HG02852 (cell line): ENCODE measurements around the gene RNF141.

Source experiments
- ATAC-seq: cut with Tn5 transposase; IDR thresholded peaks from one replicate; pipeline ENCODE4 v1.9.1; 2021; ENCODE audit warnings: mild to moderate bottlenecking, moderate library complexity; ENCODE audit not compliant: unreplicated experiment

The RNF141 gene

GRCh38 chr11:10540915-10541560, at the start of gene RNF141:
Gene RNF141, minus strand, starts transcription at chr11:10541187. Its CDS starts 7,029 bp downstream, at chr11:10534158.
- peak; percentile 98 for ATAC-seq

- no peak for ATAC-seq
Observed at GRCh38 chr11:10590218-10590915, 49.4 kb upstream of the RNF141 start.

- no peak for ATAC-seq
Observed at GRCh38 chr11:10588904-10589303, 47.9 kb upstream of the RNF141 start.

- no peak for ATAC-seq
Observed at GRCh38 chr11:10587995-10588394, 47.0 kb upstream of the RNF141 start.

- ATAC-seq: no peak
Observed at GRCh38 chr11:10587388-10587787, 46.4 kb upstream of the RNF141 start.

GRCh38 chr11:10584071-10584501, 43.1 kb upstream of the RNF141 start:
- no peak for ATAC-seq

GRCh38 chr11:10581481-10582019, 40.6 kb upstream of the RNF141 start:
- ATAC-seq: no peak

GRCh38 chr11:10580623-10581022, 39.6 kb upstream of the RNF141 start:
- ATAC-seq: no peak

- no peak for ATAC-seq
Observed at GRCh38 chr11:10579700-10580099, 38.7 kb upstream of the RNF141 start.

GRCh38 chr11:10576035-10576398, 35.0 kb upstream of the RNF141 start:
- ATAC-seq: no peak

- ATAC-seq: no peak
Observed at GRCh38 chr11:10575346-10576034, 34.5 kb upstream of the RNF141 start.

- ATAC-seq: no peak
Observed at GRCh38 chr11:10573556-10573955, 32.6 kb upstream of the RNF141 start.

- ATAC-seq: no peak
Observed at GRCh38 chr11:10573028-10573427, 32.0 kb upstream of the RNF141 start.

- no peak for ATAC-seq
Observed at GRCh38 chr11:10572533-10572932, 31.5 kb upstream of the RNF141 start.

GRCh38 chr11:10568486-10568941, 27.5 kb upstream of the RNF141 start, which contains the start of gene LYVE1:
Gene LYVE1, minus strand, starts transcription at chr11:10568665. Its CDS starts 133 bp downstream, at chr11:10568532.
- no peak for ATAC-seq

GRCh38 chr11:10567446-10567845, 26.5 kb upstream of the RNF141 start:
- ATAC-seq: no peak

GRCh38 chr11:10566257-10566957, 25.4 kb upstream of the RNF141 start:
- no peak for ATAC-seq

GRCh38 chr11:10565493-10565892, 24.5 kb upstream of the RNF141 start:
- ATAC-seq: no peak

- no peak for ATAC-seq
Observed at GRCh38 chr11:10564696-10565318, 23.8 kb upstream of the RNF141 start.

GRCh38 chr11:10564030-10564429, 23.0 kb upstream of the RNF141 start:
- no peak for ATAC-seq
